Type B pancreatic cell (in vitro differentiated cells): Measurements from ENCODE around the gene ARL5C. TPM values are rescaled to one million over a fixed set of nuclear protein-coding genes. Genes with fewer than 3 reads are reported as not detected.

Source experiments
- DNase-seq: peaks from one replicate; pipeline ENCODE4 v3.0.0; 2021; ENCODE audit warnings: mixed read lengths; ENCODE audit not compliant: unreplicated experiment; ENCODE audit errors: extremely low spot score
- H3K27ac Mint-ChIP-seq: 2 replicates; pipeline ENCODE4 v1.8.0; 2021; ENCODE audit warnings: mild to moderate bottlenecking, mixed read lengths
- H3K27me3 Mint-ChIP-seq: 2 replicates; pipeline ENCODE4 v1.8.0; 2021; ENCODE audit warnings: mixed read lengths
- H3K36me3 Mint-ChIP-seq: 2 replicates; pipeline ENCODE4 v1.8.0; 2021; ENCODE audit warnings: mixed read lengths
- H3K4me1 Mint-ChIP-seq: one replicate; pipeline ENCODE4 v1.8.0; 2021; ENCODE audit warnings: mixed read lengths; ENCODE audit not compliant: unreplicated experiment
- H3K4me3 Mint-ChIP-seq: 2 replicates; pipeline ENCODE4 v1.8.0; 2021; ENCODE audit warnings: mild to moderate bottlenecking, mixed read lengths
- H3K9me3 Mint-ChIP-seq: 2 replicates; pipeline ENCODE4 v1.8.0; 2021; ENCODE audit warnings: mixed read lengths
- total RNA-seq: library from RNA; stranded (reverse); gene quantifications from 2 replicates; pipeline ENCODE4 v1.2.1, GENCODE V29; 2021; ENCODE audit warnings: low replicate concordance
- TF ChIP-seq, protein P1 (sequence below): fragments of 200-600 bp; sonication (generic); conservative IDR thresholded peaks from 2 replicates; pipeline ENCODE4 v1.5.0; 2021; ENCODE audit warnings: antibody characterized with exemption, mild to moderate bottlenecking

ARL5C gene
- total RNA-seq, 1 donor from 2014 or later, result not detected

GRCh38 chr17:39175695-39176093, 9.7 kb upstream of the ARL5C start:
- peaks cover 5% of the 10 kb centered on the region for H3K36me3 Mint-ChIP-seq
- TF ChIP-seq, protein P1, sequence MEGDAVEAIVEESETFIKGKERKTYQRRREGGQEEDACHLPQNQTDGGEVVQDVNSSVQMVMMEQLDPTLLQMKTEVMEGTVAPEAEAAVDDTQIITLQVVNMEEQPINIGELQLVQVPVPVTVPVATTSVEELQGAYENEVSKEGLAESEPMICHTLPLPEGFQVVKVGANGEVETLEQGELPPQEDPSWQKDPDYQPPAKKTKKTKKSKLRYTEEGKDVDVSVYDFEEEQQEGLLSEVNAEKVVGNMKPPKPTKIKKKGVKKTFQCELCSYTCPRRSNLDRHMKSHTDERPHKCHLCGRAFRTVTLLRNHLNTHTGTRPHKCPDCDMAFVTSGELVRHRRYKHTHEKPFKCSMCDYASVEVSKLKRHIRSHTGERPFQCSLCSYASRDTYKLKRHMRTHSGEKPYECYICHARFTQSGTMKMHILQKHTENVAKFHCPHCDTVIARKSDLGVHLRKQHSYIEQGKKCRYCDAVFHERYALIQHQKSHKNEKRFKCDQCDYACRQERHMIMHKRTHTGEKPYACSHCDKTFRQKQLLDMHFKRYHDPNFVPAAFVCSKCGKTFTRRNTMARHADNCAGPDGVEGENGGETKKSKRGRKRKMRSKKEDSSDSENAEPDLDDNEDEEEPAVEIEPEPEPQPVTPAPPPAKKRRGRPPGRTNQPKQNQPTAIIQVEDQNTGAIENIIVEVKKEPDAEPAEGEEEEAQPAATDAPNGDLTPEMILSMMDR, result no peak
- H3K4me1 Mint-ChIP-seq, result no peaks in the 10 kb centered on the region
- H3K9me3 Mint-ChIP-seq, result no peaks in the 10 kb centered on the region
- H3K27me3 Mint-ChIP-seq, result no peaks in the 10 kb centered on the region
- DNase-seq, result no peak
- no peak overlapping the region for H3K4me3 Mint-ChIP-seq
- no peak overlapping the region for H3K27ac Mint-ChIP-seq

- Mint-ChIP-seq H3K27me3 (no peaks in the 10 kb centered on the region), H3K27ac (no peak overlapping the region), H3K36me3 (peaks cover 5% of the 10 kb centered on the region), H3K4me1 (no peaks in the 10 kb centered on the region), H3K4me3 (no peak overlapping the region), H3K9me3 (no peaks in the 10 kb centered on the region)
- TF ChIP-seq, protein P1, result peak; percentile 95
- no peak for DNase-seq
Measured at GRCh38 chr17:39174920-39175694, 9.1 kb upstream of the ARL5C start.

DNA sequence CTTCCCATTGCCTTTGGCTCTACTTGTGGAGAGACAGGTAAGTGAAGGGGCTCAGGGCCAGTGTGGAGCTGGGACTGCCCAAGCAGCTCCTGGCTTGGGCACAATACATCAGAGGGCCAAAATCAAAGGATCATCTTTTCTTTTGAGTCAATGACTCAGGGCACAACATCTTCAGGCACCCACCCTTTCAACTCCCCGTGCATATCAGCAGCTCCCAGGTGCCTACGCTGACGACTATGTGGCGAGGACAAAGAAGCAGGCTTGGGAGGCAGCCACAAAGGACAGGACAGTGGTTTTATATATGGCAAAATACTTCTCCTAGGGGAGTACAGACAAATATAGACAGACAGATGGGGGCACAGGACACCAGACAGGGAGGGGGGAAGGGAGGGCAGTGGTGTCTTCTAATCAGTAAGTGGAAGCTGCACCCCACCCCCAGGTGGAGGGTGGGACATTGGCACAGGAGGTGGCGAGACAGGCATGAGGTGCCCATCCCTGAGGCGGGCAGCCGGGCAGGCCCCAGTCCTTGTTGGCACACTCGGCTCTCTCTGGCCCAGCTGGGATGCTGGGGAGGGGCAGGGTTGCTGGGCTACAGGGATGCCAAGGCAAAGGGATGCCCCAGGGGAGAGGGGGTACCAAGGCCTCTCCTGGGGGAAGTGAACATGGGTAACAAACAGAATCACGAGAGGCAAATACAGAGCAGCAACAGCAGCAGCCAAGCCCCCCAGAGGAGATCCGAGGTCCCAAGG, 7.7 kb upstream of the ARL5C start:
- peaks cover 4% of the 10 kb centered on the region for H3K27me3 Mint-ChIP-seq
- DNase-seq, result no peak
- H3K27ac Mint-ChIP-seq, result no peak overlapping the region

DNA sequence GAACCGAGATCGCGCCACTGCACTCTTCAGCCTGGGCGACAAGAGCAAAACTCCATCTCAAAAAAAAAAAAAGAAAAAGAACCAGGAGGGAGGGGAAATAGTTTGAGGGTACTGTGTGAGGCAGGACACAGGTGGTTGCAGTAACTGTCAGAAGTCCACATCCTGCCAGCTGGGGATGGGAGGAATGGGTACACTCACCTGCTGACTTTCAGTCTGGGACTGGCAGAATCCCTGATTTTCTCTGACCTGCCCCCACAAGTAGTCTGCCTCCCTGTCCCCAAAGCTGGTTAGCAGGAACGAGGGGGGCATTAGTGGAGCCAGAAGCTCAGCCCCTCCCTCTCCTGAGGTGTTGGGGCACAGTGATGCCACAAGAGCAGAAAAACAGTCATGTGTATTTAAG, 7.1 kb upstream of the ARL5C start:
- H3K27ac Mint-ChIP-seq, result no peak overlapping the region
- no peaks in the 10 kb centered on the region for H3K9me3 Mint-ChIP-seq
- DNase-seq, result no peak
- H3K4me1 Mint-ChIP-seq, result no peaks in the 10 kb centered on the region
- H3K27me3 Mint-ChIP-seq, result peaks cover 4% of the 10 kb centered on the region
- no peak overlapping the region for H3K4me3 Mint-ChIP-seq
- H3K36me3 Mint-ChIP-seq, result peaks cover 5% of the 10 kb centered on the region
- TF ChIP-seq, protein P1, result no peak

More for the DNA sequence above, 7.7 kb upstream of the ARL5C start:
- TF ChIP-seq, protein P1, result no peak
- no peak overlapping the region for H3K4me3 Mint-ChIP-seq
- H3K4me1 Mint-ChIP-seq, result no peaks in the 10 kb centered on the region
- H3K36me3 Mint-ChIP-seq, result peaks cover 5% of the 10 kb centered on the region
- H3K9me3 Mint-ChIP-seq, result no peaks in the 10 kb centered on the region

GRCh38 chr17:39171933-39172332, 6.0 kb upstream of the ARL5C start:
- DNase-seq, result no peak
- Mint-ChIP-seq H3K27me3 (peaks cover 9% of the 10 kb centered on the region), H3K27ac (no peak overlapping the region), H3K4me3 (no peak overlapping the region), H3K9me3 (no peaks in the 10 kb centered on the region), H3K36me3 (peaks cover 5% of the 10 kb centered on the region), H3K4me1 (peaks cover 5% of the 10 kb centered on the region)
- TF ChIP-seq, protein P1, result no peak
